IMR-90 (cell line): ENCODE measurements around the gene URB2. TPM values are rescaled to one million over a fixed set of nuclear protein-coding genes. Genes with fewer than 3 reads are reported as not detected.

Experiments
- FOS ChIP-seq: fragments of 150-350 bp; IDR thresholded peaks from 2 replicates; pipeline ENCODE4 v1.6.1; 2016; ENCODE audit warnings: low read depth, low read length
- MAZ ChIP-seq: IDR thresholded peaks from 2 replicates; pipeline ENCODE4 v1.6.1; 2012; ENCODE audit warnings: low read depth, mild to moderate bottlenecking, low read length, improper control_type of control experiment, moderate library complexity, borderline replicate concordance
- MXI1 ChIP-seq: IDR thresholded peaks from 2 replicates; pipeline ENCODE4 v1.6.1; 2012; ENCODE audit warnings: low read depth, mild to moderate bottlenecking, low read length, moderate library complexity, borderline replicate concordance
- NFE2L2 ChIP-seq: fragments of 150-350 bp; IDR thresholded peaks from 2 replicates; pipeline ENCODE4 v1.6.1; 2016; ENCODE audit warnings: low read depth, mild to moderate bottlenecking, low read length
- RCOR1 ChIP-seq: IDR thresholded peaks from 2 replicates; pipeline ENCODE4 v1.6.1; 2012; ENCODE audit warnings: mild to moderate bottlenecking, low read length, improper control_type of control experiment; ENCODE audit not compliant: insufficient replicate concordance
- SMC3 ChIP-seq: fragments of 150-350 bp; IDR thresholded peaks from 2 replicates; pipeline ENCODE4 v1.6.1; 2016; ENCODE audit warnings: low read depth, mild to moderate bottlenecking, antibody characterized with exemption, low read length, moderate library complexity
- polyA plus RNA-seq, 3 experiments: library from polyadenylated mRNA; depleted of rRNA; stranded (reverse); fragments of >200 nt; gene quantifications; 2 replicates each; pipeline ENCODE4 v1.2.3, GENCODE V29; 2012; ENCODE audit warnings: low replicate concordance in 1 of 3
- total RNA-seq: library from RNA; depleted of rRNA; stranded (reverse); fragments of >200 nt; gene quantifications from 2 replicates; pipeline ENCODE4 v1.2.3, GENCODE V29; 2012
- TF ChIP-seq, protein P1 (sequence below): fragments of 150-350 bp; IDR thresholded peaks from 2 replicates; pipeline ENCODE4 v1.6.1; 2017; ENCODE audit warnings: mild to moderate bottlenecking, antibody characterized with exemption, low read length, low read depth

Gene URB2
- total and polyA plus RNA-seq, 2 of the 4 experiments (the other 2 are of a cell fraction): 5.9 to 15.4 TPM

DNA sequence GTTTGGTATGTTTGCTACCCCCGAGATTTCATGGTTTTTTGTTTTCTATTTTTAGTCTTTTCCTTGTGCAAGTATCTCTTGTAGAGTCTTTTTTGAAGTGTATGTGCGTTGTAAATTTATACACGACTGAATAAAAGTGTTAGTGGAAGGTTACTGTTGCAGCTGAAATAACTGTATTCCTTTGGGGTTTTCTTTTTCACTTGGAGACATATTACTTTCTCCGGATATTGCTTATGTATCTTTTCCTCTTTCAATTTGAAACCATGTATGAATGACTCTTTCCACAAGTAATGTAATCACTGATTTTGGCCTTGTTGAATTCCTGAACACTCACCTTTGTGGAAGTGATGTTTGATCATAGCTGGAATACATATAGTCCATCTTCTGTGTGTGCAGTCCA lies 956 bp downstream of the URB2 start (continued):
- TF ChIP-seq RCOR1: no peak
- no peak for TF ChIP-seq FOS
- no peak for TF ChIP-seq MXI1
- no peak for TF ChIP-seq NFE2L2
- no peak for TF ChIP-seq MAZ
- TF ChIP-seq, protein P1, sequence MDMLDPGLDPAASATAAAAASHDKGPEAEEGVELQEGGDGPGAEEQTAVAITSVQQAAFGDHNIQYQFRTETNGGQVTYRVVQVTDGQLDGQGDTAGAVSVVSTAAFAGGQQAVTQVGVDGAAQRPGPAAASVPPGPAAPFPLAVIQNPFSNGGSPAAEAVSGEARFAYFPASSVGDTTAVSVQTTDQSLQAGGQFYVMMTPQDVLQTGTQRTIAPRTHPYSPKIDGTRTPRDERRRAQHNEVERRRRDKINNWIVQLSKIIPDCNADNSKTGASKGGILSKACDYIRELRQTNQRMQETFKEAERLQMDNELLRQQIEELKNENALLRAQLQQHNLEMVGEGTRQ: no peak
- no peak for TF ChIP-seq SMC3
